Adrenal gland (tissue), 5 donors: ENCODE data around the gene TNS1.

Experiments
- CTCF ChIP-seq, 6 experiments: fragments of 450-650 bp in 4 of 6; fragments of 200-600 bp in 2 of 6; sonication (generic) in 1 of 6; IDR thresholded peaks; 1 replicate in 5 of 6; 2 replicates in 1 of 6; pipeline versions ENCODE4 v1.5.1 to v1.8.0; 2016 to 2021; ENCODE audit warnings: antibody characterized with exemption in 6 of 6, mild to moderate bottlenecking in 2 of 6, moderate library complexity in 1 of 6
- POLR2A ChIP-seq, 2 donors: fragments of 450-650 bp; IDR thresholded peaks; one replicate each; pipeline ENCODE4 v1.6.1; 2017; ENCODE audit warnings: antibody characterized with exemption in 2 of 2, mild to moderate bottlenecking in 2 of 2, moderate library complexity in 1 of 2
- donor health status: DM: no; HTN: no; CAD: no.

- TF ChIP-seq POLR2A (IDR thresholded peaks at IDR 0.05) (no peak), CTCF (IDR thresholded peaks at IDR 0.05) (no peak)
Measured at GRCh38 chr2:217832987-217833386, 169.8 kb downstream of the TNS1 start.
